ENCODE results near the gene CRYGN.

DNA sequence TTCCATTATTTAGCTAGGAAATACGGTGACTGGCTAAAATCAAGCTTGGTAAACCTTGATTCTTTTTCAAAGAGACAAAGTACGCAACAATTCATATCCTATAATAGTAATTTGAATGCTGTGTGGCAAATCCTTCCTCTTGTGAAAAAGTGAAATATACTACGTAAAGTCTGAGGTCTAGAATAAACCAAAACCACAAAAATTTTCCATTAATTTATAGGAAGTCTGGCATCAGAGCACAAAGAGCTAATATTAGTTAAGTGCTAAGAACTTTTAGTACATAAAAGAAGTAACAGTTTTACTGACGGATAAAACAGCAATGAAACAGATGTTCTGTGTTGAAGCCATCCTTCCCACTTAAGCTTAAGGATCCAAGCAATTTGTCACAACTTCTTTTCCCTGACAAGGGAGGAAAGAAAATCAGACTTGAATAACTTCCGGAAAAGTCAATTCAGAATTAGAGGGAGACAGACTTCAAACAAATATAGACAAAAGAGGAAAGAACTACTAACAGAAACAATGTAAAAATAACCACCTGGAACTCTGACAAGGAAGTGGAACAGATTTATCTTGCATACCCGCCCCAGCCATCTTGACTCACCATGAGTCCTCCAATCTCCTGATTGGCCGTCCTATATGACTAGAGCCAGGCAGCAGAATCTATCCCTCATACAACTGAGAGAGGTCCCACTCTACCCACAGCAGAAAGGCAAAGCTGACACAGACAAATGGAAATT lies 45.2 kb upstream of the CRYGN start:
- TF ChIP-seq, protein P1, sequence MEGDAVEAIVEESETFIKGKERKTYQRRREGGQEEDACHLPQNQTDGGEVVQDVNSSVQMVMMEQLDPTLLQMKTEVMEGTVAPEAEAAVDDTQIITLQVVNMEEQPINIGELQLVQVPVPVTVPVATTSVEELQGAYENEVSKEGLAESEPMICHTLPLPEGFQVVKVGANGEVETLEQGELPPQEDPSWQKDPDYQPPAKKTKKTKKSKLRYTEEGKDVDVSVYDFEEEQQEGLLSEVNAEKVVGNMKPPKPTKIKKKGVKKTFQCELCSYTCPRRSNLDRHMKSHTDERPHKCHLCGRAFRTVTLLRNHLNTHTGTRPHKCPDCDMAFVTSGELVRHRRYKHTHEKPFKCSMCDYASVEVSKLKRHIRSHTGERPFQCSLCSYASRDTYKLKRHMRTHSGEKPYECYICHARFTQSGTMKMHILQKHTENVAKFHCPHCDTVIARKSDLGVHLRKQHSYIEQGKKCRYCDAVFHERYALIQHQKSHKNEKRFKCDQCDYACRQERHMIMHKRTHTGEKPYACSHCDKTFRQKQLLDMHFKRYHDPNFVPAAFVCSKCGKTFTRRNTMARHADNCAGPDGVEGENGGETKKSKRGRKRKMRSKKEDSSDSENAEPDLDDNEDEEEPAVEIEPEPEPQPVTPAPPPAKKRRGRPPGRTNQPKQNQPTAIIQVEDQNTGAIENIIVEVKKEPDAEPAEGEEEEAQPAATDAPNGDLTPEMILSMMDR (IDR thresholded peaks at IDR 0.05; ENCODE audit: poor library complexity), result no peak
- TF ChIP-seq EZH2phosphoT487 (IDR thresholded peaks at IDR 0.05; ENCODE audit: low read depth, severe bottlenecking, unreplicated experiment), result no peak
- TF ChIP-seq EZH2 (IDR thresholded peaks at IDR 0.05; ENCODE audit: borderline replicate concordance), result no peak

Measured in hepatocyte (in vitro differentiated cells).